GM21529 (cell line): Measurements from ENCODE around the gene RUVBL2.
A peak's percentile ranks its signal among the peaks of the same experiment; 100 is the strongest.

Experiments used
- ATAC-seq: cut with Tn5 transposase; IDR thresholded peaks from one replicate; pipeline ENCODE4 v1.9.1; 2021; ENCODE audit not compliant: unreplicated experiment

Gene RUVBL2

DNA sequence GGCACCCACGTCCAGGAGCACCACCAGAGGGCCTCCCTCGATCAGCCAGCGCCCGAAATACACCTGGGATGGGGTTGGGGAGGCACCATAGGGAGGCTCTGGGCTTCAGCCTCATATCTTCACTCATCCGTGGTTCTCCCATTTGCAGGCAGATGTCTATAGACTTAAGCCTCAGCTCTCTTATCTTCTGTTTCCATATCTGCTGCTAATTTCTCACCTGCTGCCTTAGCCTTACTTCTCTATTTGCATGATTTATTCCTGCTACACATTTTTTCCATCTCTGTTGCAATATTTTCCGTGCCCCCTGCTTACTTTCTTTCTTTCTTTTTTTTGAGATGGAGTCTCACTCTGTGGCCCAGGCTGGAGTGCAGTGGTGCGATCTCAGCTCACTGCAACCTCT, 6.4 kb upstream of the RUVBL2 start:
- ATAC-seq, result no peak

- ATAC-seq, result no peak
Measured at GRCh38 chr19:48988286-48988685, 5.4 kb upstream of the RUVBL2 start.

- ATAC-seq, result no peak
Measured at GRCh38 chr19:48988860-48989259, 4.8 kb upstream of the RUVBL2 start.

DNA sequence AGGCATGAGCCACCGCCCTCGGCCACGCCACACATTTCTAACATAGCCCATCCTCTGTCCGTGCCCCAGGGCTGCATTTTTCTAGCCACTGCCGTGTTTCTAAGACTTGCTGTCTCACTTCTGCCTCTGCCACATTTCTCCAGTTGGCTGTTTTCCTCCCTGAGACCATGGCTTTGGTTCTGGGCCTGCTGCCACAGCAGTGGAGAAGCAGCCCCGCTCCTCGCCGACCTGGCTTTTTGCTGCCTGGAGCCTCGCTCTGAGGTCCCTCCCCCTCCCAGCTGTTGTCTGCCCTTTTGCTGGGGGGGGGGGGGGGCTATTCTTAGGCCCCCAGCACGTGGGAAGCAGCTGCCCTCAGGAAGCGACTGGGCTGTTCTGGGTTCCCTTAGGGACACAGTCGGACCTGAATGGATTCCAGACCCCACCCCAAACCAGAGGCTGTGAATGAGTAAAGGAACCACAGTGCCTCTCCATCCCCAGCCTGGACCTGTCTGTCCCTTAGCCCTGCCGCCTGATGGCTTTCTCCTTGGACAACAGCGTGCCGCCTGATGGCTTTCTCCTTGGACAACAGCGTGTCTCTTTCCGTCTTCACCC, 3.9 kb upstream of the RUVBL2 start:
- no peak for ATAC-seq

- ATAC-seq, result no peak
Measured at GRCh38 chr19:48990400-48990799, 3.3 kb upstream of the RUVBL2 start.

DNA sequence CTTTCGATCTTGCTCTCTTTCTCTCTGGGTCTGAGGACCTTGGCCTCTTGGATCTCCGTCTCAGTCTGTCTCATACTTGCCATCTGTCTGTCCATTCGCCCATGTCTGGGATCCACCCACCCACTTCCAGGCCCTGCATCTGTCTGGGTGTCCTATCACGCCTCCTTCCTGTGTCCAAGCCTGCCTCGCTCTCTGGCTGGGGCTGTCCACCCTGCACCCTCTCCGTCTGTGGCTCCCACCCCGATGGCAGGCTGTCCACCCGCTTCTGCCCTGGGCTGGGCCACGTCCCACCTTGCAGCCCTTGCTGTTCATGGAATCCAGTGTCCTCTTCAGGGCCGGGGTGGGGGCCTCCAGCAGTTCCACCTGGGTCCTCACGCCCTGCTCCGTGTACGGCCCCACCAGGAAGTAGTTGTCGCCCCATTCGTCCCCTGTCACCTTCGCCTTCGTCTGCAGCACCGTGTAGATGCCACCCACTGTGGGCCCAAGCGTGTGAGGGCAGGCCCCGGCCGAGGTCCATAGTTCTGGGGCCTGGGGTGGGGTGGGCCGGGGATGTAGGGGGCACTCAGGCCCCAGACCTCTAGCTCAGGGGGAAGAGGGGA, 2.6 kb upstream of the RUVBL2 start:
- ATAC-seq, result no peak

- no peak for ATAC-seq
Measured at GRCh38 chr19:48991873-48992580, 1.7 kb upstream of the RUVBL2 start.

DNA sequence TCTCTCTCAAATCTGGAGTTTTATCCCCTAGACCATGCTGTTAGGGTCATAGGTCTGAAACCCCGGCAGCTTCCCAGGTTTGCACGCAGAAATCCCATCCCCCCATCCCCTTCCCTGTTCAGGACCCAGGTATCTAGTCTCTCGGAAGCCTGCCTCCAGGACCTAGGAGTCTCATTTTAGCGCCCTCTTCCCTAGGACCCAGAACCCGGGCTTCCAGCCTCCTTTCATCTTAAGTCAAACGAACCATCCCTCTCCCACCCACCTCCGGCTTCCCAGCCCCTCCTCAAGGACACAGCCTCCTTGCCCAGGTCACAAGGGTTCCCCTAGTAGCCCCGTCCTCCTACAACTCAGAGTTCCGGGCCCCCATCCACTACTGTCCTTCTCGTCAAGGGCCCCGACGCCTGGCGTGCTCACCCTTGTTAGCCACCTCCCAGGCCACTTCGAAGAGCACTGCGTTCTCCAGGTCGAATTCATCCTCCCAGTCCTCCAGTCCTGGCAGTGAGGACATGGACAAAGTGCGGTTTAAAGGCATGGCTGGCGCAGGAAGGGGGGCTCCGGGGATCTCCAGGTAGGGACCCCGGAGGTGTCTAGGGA, 1.0 kb upstream of the RUVBL2 start:
- peak; percentile 5 for ATAC-seq

- ATAC-seq, result no peak
Measured at GRCh38 chr19:48994035-48994386, 324 bp downstream of the RUVBL2 start.

DNA sequence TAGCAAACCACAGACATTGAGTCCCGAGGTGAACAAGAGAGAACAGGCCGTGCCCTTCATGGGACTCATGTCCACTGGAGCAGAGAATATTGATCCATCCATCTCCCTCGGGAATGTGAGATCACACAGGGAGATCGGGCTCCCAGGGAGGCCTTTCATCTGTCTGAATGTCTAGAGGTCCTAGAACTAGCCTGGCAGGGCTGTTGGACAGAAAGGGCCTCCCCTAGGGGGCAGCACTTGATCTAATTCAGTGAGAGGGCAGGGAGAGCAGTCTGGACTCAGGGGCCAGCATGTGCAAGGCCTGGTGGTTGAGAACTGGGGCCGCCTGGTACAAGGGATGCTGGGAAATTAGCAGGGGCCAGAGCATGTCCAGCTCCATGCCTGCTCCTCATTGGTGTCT, 4.3 kb downstream of the RUVBL2 start:
- no peak for ATAC-seq

GRCh38 chr19:48999481-49000325, 6.0 kb downstream of the RUVBL2 start:
- ATAC-seq, result no peak

DNA sequence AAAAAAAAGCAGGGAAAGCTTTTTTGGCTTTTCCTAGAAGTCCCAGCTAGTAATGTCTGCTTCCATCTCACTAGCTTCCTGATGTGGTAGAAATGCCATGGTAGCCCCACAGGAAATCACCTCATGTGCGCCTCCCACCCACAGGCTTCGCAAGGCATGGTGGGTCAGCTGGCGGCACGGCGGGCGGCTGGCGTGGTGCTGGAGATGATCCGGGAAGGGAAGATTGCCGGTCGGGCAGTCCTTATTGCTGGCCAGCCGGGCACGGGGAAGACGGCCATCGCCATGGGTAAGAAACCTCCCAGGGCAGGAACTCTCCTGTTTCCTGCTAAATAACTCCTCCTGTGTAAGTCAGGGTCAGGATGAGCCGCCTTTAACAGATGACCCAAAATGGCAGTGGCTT, 10.4 kb downstream of the RUVBL2 start:
- ATAC-seq, result no peak

DNA sequence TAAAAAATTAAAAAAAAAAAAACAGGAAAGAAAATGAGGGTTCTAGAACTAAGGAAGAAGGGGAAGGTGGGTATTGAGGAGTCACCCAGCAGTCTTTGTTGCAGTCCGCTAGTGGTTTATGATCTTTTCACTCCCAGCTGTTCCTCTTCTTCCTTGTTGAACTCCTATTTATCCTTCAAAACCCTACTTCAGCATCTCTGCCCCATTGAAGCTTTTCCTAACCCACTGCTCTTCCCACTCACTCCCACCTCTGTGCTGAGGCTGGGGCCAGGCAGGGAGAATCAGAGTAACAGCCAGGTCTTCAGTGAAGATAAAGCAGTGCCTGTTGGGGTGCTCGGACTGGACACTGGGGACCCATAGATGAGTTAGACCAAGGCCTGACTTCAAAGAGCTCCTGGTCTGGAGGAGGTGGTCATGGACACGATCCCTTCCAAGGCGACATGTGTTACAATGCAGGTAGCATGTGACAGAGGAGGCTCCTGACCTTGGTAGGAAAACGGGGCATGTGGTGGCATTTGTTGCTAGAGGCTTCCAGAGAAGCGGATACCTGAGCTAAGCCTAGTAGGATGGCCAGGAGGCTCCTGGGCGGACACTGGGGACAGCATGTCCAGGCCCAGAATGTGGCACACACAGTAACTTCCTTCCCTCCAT, 11.4 kb downstream of the RUVBL2 start:
- ATAC-seq, result no peak

- no peak for ATAC-seq
Measured at GRCh38 chr19:49006905-49007304, 13.2 kb downstream of the RUVBL2 start.

DNA sequence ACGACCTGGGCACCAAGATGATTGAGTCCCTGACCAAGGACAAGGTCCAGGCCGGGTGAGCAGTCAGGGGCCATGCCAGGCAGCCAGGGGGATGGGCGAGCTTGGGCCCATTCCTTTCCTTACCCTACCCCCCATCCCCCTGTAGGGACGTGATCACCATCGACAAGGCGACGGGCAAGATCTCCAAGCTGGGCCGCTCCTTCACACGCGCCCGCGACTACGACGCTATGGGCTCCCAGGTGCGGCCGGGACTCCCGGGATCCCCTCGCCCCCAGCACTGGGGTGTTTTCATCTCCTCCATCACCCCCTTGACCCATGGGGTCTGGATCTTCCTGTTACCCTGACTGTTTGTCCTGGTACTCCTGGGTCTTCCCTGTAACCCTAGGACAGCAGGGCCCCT, 16.1 kb downstream of the RUVBL2 start:
- ATAC-seq, result no peak

GRCh38 chr19:49010453-49010852, 16.8 kb downstream of the RUVBL2 start:
- ATAC-seq, result no peak

DNA sequence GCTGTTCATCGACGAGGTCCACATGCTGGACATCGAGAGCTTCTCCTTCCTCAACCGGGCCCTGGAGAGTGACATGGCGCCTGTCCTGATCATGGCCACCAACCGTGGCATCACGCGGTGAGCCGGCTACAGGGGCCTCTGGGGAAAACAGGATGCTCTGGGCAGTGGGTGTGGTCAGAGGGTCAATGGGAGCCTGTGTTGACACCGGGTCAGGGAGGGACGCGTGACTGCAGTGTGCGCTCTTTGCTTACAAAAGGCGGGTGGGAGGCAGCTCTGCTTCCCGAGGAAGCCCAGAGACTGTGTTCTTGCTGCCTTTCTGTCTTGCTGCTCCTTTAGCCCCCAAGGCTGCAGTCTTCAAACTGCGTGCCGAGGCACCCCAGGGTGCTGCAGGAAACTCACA, 17.5 kb downstream of the RUVBL2 start:
- ATAC-seq, result no peak

DNA sequence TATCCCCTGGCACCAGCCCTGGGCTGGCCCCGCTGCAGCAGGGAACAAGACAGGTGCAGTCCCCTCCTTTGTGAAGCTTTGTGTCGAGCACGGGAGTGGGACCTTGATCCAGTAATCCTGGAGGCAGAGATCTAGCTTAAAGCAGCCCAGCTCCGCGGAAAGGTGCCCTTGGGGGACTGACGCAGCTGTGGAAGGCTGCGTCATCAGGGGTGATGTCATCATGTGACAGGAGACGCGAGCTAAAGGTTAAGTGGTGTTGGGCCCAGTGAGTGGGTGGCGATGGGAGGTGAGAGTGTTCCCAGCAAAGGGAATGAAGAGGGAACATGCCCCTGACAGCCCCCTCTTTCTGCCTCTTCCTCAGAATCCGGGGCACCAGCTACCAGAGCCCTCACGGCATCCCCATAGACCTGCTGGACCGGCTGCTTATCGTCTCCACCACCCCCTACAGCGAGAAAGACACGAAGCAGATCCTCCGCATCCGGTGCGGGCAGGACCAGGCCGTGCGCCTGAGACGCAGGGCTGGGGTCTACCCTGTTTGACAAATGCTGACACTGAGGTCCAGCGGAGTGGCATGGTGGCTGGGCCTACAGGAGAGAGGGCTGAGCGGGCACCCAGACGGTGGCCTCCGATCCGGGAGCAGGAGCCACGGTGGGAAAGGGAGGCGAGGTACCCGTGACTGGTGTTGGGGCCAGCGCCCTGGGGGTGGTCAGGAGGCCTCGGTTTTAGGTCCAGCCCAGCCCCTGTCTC, 20.6 kb downstream of the RUVBL2 start:
- no peak for ATAC-seq

GRCh38 chr19:49014870-49015255, 21.2 kb downstream of the RUVBL2 start:
- ATAC-seq, result no peak
